ENCODE data around the gene ABCC8.

The ABCC8 gene

DNA sequence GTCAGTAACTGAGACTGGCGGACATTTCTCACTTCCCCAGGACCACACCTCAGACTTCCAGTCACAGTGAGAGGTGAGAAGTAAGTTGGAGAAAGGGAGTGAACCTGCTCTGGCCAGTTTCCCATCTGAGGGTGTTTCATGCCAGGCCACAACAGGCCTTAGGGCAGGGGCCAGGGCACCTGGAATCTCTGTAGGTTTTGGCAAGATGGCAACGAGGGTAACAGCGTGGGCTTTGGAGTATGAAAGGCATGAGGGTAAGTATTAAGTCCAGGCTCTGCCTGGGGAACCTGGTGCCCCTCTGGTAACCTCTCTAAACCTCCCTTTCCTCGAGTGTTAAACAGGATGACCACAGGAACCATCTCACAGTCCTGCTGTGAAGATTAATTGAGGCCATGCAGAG lies 28.5 kb upstream of the ABCC8 start:
- no peak for DNase-seq (ENCODE audit: low spot score)

DNA sequence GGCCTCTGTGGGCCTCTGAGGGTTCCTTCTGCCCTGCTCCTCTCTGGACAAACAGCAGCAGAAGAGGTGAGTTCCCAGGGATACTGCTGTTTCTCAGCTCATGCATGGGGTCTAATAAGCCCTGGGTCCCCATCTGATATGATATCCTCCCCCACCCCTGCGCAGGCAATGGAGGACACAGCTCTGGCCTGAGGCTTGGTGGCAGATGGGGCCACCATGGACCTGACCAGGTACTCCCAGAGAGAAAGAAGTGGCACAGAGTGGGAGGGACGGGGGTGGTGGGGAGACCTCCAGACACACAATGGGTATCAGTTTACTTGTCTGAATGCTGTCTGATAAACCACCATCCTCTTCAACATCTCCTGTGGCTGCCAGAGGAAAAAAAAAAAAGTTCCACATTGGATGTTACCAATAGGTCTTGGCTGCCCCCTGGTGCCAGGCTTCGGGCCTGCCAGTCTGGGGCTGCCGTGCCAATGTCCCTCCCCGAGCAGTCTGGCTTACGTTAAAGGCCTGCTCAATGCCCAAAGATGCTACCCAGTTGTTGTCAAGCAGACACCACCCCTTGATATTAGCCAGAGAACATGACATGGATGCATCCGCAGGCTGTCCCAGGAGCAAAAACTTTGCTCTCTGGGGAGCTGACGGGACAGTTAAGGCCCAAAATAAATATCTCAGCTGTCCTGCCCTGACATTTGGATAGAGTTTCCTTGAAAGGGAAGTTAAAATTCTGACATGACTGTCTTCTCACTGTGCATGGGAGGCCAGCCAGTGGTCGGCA lies 27.9 kb upstream of the ABCC8 start:
- peak; percentile 80 for DNase-seq (ENCODE audit: low spot score)

DNA sequence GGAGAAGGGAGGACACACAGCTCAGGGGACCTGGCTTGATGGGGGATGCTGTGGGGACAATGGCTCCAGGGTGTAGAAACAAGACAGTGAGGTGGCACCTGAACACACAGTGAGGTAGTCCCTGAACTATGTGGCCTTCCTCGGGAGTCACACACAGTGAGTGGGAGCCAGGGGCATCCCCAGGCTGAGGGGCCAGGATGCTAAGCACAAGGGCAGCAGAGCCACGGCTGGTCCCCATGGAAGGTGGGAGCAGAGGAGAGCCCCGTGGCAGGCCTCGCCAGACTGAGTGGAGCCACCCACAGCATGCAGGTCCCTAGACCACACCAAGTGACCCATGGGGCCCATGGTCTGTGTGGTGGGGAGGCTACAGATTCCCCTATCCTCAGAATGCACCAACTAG lies 26.0 kb upstream of the ABCC8 start:
- DNase-seq (ENCODE audit: low spot score) = no peak

DNA sequence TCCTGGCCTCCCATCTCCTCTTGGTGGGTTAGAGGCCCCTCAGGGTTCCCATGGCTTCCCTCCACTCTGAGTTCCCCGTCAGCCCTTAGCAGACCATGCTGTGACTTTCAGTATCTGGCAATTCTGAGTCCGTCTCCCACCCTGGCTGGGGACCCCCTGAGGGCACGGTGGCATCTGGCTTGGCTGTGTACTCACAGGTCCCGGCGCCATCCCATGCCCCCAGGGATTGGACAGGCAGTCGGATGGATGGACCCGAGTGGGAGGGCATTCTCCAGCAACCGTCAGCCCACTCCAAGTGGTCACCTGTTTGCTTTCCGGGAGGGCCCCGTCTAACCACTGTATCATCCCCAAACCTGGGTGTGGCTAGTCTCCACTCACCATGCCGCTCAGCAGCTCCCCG lies 24.0 kb upstream of the ABCC8 start:
- no peak for DNase-seq (ENCODE audit: low spot score)

DNA sequence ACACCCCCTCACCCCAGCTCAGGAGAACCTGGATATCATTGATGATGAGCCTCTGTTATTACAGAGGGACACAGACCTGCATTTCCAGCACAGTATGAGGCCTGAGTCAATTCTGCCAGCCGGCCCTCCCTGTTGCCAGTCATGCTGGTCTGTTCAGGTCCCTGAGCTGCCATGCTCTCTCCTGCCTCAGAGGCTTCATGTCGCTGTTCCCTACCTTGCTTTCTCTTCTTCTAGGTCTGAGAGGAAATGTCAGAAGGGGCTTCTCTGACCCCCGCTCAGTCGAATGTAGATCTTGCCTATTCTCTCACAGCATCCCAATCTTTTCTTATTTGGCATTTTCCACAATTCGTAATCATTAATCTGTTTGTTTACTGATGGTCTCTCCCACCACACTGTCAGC lies 21.8 kb upstream of the ABCC8 start:
- no peak for DNase-seq (ENCODE audit: low spot score)

DNA sequence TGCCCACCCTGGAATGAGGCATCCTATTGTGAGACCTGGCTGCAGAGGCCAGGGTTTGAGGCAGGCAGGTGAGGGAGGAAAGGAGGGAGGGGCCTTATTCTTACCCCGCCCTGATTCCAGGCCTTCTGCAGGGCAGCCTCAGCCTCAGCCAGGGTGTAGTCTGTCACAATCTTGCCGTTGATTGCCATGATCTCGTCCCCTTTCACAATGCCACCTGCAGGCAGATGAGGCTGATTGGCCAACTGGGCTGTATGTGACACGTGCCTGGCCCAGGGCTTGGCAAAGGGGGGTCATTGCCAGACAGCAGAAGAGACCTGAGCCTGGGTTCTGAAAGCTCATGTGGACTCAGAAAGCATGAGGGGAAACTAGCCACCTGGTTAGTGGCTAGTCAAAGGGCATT lies 21.4 kb upstream of the ABCC8 start:
- no peak for DNase-seq (ENCODE audit: low spot score)

DNA sequence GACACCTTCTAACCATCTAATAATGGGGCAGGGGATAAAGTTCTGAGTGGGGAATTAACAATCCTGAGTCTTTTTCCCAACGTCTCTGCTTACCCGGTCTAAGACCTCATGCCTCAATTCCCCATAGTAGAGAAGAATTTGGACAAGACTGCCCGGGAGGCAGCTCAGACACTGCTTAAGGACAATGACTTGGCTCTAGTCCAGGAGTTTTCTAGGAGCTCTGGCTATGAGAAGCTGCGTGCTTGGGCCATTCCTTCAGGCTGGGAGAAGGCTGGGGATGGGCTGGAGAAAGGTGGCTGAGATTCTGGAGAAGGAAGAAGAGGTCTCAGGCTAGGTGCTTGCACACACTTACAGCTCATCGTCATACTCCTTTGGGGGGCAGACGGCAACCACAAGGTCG lies 19.8 kb upstream of the ABCC8 start:
- DNase-seq (ENCODE audit: low spot score) = no peak

DNA sequence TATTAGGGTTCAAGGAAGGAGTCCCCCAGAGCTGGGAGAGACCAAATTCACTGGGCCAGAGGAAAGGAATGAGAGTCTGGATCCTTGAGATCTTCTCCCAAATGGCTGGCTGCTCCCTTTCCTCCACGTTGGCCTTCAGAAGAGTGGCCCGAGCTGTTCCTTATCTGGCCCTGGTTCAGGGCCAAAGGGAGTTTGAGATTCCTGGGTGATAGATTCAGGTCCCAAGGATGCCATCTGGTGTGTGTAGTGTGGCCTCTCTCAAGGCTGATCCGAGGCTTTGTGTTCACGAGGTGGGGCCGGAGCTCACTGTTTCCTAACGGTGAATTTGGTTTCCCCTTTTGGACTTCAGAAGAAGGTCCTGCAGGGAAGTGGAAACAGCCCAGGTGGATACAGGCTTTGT lies 17.4 kb upstream of the ABCC8 start:
- DNase-seq (ENCODE audit: low spot score) = no peak

DNA sequence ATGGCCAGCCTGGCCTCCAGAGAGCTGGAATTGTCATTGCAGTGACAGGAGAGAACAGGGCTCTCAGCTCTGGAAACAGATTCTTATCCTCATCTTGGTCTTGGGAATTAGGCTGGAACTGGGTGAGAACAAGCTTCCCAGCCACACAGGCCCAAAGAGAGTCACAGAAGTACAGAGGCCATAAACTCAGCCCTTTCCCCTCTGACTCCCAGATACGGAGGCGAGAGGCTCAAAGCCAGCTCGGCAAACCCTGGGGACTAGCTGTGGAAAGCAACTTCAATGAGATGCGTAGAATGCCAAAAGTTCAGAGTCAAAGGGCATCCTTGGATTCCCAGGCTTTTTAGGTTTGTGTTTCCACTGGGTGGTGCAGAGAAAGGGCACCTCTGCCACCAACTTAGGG lies 14.3 kb upstream of the ABCC8 start:
- DNase-seq (ENCODE audit: low spot score) = no peak

DNA sequence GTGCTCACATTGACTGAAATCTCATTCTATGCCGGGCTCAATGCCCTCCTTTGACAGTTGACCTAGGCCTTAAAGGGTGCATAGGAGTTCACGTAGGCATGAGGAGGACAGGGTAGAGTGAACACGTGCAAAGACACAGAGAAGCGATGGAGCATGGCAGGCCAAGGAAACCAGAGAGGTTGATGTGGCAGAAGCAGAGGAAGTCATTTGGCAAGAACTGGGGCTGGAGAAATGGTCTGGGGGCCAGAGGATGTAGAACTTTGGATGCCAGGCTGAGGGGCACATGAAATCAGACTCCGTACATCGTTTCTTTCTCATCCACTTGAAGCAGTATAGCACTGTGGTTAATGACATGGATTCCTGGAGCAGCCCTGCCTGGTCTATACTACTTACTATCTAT lies 13.6 kb upstream of the ABCC8 start:
- DNase-seq (ENCODE audit: low spot score) = no peak

DNA sequence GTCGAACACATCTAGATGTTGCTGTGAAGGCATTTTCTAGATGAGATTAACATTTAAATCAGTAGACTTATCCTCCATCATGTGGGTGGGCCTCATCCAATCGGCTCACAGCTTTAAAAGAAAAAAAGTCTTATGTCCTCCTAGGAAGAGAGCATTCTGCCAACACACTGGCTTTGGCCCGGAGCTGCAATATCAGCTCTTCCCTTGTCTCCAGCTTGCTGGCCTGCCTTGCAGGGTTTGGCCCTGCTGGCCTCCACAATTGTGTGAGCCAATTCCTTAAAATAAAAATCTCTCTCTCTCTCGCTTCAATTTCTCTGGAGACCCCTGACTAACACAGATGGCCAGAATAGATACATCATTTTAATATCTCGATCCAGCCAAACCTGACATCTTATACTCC lies 13.1 kb upstream of the ABCC8 start:
- no peak for DNase-seq (ENCODE audit: low spot score)

DNA sequence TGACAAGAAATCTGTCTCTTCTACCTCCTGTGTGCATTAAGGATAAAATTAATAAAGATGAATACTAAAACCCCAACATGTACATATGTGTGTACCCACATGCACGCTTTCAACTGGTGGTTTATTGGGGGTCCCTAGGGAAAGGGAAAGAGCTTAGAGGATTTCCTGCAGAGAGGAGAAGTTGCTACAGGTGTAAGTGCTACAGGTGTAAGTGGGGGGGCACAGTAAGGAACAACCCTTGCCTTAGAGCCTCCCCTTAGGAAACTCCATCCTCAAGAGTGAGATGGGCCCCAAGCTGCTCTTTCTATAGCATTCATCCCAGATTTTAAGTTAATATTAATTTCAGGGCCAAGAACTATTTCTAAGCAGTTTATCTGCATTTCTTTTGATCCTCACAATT lies 11.9 kb upstream of the ABCC8 start:
- DNase-seq (ENCODE audit: low spot score) = no peak

DNA sequence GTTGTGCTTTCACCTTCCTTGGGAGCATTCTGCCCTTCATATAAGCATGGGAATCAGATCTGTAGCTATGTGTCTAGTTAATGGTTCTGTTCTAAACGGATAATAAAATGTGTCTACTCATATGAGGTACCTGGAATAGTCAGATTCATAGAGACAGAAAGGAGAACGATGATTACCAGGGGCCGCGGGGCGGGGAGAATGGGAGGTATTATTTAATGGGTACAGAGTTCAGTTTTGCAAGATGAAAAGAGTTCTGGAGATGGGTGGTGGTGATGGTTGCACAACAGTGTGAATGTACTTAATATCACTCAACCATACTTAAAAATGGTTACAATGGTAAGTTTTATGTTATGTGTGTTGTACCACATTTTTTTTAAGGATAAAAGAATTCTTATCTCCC lies 10.0 kb upstream of the ABCC8 start:
- DNase-seq (ENCODE audit: low spot score) = no peak

DNA sequence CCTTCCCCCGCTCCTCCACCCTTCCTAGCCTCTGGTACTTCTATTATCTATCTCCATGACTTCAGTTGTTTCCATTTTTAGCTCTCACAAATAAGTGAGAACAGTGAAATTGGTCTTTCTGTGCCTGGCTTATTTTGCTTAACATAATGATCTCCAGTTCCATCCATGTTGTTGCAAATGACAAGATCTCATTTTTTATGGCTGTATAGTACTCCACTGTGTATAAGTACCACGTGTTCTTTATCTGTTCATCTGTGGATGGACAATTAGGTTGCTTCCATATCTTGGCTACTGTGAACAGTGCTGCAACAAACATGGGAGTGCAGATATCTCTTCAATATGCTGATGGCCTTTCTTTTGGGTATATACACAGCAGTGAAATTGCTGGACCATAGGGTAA lies 6.9 kb upstream of the ABCC8 start:
- no peak for DNase-seq (ENCODE audit: low spot score)

DNA sequence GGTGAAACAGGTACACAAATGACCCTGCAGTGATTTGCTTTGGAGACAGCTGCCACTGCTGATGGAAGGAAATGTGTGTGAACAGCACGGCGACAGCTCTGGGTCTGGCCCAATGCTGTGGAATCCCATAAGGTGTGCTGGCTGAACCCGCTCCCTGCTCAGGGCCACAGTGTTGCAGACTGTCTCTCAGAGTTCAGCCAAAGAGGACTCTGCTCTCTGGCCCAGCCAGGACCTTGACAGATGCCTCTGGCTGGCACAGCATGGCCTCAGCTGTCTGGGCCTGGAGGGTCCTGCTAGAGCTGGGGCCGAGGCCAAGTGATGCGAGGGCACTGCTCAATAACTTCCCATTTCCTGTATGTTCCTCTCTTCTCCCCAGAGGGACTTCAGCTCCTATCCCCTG lies 5.3 kb upstream of the ABCC8 start:
- DNase-seq (ENCODE audit: low spot score) = no peak

DNA sequence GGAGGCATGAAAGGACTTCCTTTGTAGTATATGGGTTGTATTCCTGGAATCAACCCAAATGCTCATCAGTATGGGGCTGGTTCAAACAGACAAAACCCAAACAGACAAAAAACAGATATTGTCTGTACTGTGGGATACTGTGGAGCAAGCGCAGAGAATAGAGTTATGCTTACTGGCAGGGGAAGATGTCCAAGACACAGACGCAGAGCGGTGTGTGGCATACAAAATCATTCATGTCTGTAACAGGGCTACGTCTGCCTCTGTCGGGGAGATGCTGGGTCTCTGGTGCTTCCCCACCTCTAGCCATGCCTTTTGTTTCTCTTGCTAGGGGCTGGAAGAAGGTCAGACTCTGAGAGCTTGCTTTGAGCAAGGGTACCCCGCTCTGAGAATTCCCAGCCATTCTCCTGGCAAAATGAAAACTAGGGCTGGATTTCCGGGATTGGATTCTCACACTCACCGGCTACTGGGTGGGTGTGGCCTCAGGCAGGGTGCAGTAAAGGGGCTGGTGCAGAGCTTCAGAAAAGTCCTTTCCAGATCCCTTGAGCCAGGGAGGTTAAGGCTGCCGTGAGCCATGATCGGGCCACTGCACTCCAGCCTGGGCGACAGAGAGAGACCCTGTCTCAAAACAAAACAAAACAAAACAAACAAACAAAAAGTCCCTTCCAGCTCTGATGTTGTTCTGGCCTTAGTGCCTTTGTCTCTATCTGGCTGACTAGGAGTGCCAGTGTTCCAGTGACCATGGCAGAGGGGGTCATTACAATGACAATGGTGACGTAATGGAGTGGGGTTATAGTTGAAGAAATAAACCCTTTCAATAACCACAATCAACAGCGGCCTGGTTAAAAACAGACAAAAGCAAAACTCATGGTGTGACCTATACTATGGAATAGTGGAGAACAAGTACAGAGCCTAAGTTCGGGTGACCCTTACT lies 2.9 kb upstream of the ABCC8 start:
- no peak for DNase-seq (ENCODE audit: low spot score)

DNA sequence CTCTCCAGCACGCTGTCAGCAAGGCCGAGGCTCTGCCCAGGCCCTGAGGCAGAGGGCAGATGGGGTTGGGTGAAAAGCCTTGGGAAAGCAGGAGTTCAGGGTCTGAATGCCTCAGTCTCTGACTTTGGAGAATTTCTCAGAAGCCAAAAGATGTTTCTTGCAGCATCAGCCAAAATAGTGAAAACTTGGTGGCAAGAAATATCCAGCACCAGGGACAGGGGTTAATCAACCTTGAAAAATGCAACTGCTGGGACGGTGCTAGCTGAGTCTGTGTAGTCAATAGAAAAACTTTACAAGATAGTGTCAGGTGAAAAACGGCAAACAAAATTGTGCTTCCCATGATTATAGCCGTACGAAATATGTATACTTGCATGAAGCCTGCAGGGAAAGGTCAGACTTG lies 1.4 kb upstream of the ABCC8 start:
- no peak for DNase-seq (ENCODE audit: low spot score)

DNA sequence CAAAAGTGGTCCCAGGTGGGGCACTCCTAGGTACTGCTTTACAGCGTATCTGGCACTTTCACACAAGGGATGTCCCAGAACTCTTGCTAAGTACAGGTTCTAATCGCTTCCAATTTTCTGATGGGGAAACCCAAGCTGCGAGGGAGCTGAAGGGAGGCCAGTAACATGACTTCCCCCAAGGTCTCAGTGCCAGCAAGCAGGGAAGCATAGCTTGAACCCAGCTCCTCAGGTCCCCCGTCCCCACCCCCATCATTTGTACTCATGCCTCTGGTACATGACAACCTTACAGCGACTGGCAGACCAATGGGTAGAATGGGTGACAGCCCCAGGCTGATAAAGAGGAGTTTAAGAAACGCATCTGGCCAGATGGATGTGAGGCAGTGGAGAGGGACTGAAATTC lies 716 bp upstream of the ABCC8 start:
- no peak for DNase-seq (ENCODE audit: low spot score)

DNA sequence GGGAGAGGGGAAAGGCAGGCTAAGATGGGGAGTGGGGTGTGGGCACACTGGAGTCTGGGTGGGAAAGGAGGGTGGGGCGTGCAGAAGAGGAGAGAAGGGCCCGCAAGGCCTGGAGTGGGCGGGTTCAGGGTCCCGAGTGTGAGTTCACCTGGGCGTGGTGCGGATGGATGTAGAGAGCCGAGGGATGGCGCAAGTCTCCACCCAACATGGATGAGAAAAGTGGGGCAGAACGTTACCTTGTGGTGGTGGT lies 364 bp upstream of the ABCC8 start:
- DNase-seq (ENCODE audit: low spot score) = no peak

DNA sequence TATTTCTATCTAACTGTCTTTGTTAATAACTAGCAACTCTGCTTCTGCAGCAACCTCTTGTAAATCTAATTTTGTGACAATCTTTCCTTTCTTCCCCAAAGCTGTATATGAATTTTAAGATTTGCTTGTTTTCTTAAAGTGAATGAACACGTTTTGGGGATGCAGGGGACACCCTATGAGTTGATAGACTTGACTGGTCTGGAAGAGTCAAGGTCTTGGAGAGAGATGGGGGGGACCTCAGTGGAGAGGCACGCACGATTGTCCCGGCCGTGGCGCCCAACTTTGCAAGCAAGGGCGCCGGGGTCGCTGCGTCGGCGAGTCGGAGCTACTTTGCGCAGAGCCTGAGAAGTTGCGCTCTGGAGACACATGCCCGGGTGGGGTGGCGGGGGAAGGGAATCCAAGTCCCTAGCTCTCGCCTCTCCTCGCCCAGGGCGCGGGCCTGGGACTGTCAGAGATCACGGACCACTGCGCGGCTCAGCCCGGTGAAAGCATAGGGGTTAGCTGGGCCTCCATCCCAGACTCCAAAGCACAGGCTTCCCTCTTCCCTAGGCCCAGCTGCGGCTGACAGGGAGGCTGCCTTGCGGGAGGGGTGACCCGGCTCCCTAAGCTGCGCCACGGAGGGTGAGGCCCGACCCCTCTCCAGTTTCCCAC lies 854 bp downstream of the ABCC8 start:
- DNase-seq (ENCODE audit: low spot score) = no peak

DNA sequence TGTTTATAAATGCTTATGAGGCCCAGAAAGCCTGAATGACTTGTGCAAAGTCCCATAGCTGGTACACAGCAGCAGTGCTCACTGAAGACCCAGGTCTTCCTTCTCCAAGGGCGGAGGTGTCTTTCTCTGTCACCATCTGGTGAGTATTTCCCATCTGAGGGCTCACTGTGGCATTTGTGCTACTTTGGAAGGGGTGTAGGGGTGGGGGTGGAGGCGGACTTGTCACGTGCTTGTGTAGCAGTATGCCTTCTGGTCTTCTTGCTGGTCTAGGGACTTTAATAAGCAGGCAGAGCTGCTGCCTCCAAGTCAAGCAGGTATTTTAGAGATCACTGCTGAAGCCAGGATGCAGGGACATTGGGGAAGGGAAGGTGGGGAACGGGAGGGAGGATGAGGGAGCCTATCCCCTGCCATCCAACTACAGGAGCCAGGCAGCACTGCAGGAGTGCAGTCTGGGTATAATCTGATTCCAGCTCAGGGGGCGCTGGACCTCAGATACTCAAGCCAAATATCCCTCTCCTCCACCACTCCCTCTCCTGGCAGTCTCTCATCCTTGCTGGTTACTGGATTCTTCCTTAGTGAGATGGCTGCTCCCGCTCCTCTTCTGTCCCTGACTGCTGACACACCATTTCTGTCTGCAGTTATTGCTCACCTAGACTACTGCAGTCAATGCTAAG lies 3.4 kb downstream of the ABCC8 start:
- DNase-seq (ENCODE audit: low spot score) = no peak

DNA sequence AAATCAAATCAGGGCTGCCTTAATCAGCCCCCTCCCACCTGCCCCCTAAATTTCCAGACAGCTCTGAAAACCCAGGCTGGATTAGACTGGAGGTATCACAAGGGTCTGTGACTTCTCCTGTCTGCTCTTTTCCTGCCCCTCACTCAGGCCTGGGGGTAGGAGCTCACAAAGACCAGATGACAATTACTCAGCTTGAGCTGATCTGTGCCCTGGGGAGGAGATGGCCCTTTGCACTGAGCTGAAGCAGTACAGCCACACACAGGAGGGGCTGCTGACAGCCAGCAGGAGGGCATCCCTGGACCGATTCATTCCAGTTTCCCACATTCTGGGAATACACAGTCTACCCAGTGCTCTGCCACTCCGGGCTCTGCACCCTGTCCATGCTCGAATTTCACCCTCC lies 4.2 kb downstream of the ABCC8 start:
- no peak for DNase-seq (ENCODE audit: low spot score)

DNA sequence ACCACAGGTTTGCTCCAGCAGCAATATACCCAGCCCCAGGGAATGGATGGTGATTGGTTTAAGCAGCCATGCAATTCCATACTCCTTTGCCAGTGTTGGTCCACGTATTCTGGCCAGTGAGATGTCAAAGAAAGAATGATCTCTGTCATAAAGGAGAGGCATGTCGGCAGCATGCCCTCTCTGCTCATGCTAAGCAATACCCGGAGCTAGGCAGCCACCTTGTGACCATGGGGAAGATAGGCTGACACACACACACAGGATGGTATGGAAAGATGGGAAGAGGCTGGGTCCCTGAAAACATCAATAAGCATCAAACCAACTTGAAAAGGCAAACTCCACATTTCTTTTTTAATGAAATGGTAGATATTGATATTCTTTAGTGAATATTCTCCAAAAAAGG lies 5.1 kb downstream of the ABCC8 start:
- no peak for DNase-seq (ENCODE audit: low spot score)
